Effector memory CD8-positive, alpha-beta T cell (primary cell): ENCODE data around the gene PLA2G3.

Experiments used
- ATAC-seq: fragments of 150-1000 bp; cut with Tn5 transposase; replicated peaks from 2 replicates; pipeline ENCODE4 v1.10.0; 2021; ENCODE audit warnings: mild to moderate bottlenecking, moderate library complexity
- DNase-seq, 3 experiments: peaks; one replicate each; pipeline ENCODE4 v3.0.0; 2021
- H3K27ac Mint-ChIP-seq, 2 donors: one replicate each; pipeline ENCODE4 v1.8.0; 2022; ENCODE audit warnings: mild to moderate bottlenecking in 2 of 2, mixed read lengths in 2 of 2, moderate library complexity in 2 of 2
- H3K27me3 Mint-ChIP-seq, 2 donors: one replicate each; pipeline ENCODE4 v1.8.0; 2022; ENCODE audit warnings: mixed read lengths in 2 of 2
- H3K36me3 Mint-ChIP-seq: one replicate; pipeline ENCODE4 v1.8.0; 2022; ENCODE audit warnings: mild to moderate bottlenecking, moderate library complexity, mixed read lengths; ENCODE audit not compliant: insufficient read depth
- H3K4me1 Mint-ChIP-seq, 2 donors: one replicate each; pipeline ENCODE4 v1.8.0; 2022; ENCODE audit warnings: low read depth in 2 of 2, mixed read lengths in 2 of 2
- H3K4me3 Mint-ChIP-seq, 2 donors: one replicate each; pipeline ENCODE4 v1.8.0; 2022; ENCODE audit warnings: mild to moderate bottlenecking in 2 of 2, mixed read lengths in 2 of 2, moderate library complexity in 2 of 2
- H3K9me3 Mint-ChIP-seq, 2 donors: one replicate each; pipeline ENCODE4 v1.8.0; 2022; ENCODE audit warnings: mixed read lengths in 2 of 2

The PLA2G3 gene

DNA sequence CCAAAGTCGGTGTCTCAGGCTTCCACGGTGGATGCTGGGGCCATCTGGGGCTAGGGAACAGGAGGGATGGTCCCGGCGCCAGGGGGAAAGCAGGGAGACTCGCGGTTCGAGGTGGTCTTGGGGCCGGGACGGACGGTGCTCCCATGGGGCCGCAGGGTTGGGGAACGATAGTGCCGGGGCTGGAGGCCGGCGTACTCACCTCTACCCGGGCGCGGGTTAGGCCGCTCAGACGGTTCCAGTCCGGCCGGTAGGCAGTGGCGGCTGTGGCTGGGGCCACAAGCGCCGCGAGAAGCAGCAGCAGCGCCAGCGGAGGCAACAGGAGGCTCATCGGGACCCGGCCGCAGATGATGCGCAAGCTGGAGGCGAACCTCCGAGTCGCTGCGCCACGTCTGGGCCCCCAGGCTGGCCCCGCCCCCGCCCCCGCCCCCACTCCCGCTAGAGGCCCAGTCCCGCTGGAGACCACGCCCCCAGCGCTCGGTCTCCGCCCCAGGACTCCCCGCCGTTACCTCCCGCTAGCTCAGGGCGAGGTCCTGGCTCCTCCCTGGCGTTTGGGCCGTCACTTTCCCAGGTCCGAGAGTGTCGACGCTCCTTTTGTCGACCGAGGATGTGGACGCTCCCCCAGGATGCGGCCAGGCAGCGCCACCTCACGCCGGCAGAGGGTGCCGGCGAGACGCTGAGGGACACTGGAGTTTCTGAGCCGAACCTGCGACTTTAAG lies 33.0 kb downstream of the PLA2G3 start, which contains the start of gene SELENOM:
Gene SELENOM, minus strand, starts transcription at position 391 of the 716 bp plus-strand sequence. Its CDS starts 63 bp downstream, at position 328.
- peaks cover 22 to 23% of the 10 kb centered on the region in 2 donors for H3K4me1 Mint-ChIP-seq
- H3K4me3 Mint-ChIP-seq: peak within 1 kb of the TSS; percentile 92 to 96
- peak; percentile 77 to 80 (median 80) for DNase-seq
- ATAC-seq: peak; percentile 88
- H3K9me3 Mint-ChIP-seq: no peaks in the 10 kb centered on the region
- H3K36me3 Mint-ChIP-seq: peaks cover 9% of the 10 kb centered on the region
- H3K27me3 Mint-ChIP-seq: no peaks in the 10 kb centered on the region
- H3K27ac Mint-ChIP-seq: peak within 1 kb of the TSS; percentile 92 to 93

DNA sequence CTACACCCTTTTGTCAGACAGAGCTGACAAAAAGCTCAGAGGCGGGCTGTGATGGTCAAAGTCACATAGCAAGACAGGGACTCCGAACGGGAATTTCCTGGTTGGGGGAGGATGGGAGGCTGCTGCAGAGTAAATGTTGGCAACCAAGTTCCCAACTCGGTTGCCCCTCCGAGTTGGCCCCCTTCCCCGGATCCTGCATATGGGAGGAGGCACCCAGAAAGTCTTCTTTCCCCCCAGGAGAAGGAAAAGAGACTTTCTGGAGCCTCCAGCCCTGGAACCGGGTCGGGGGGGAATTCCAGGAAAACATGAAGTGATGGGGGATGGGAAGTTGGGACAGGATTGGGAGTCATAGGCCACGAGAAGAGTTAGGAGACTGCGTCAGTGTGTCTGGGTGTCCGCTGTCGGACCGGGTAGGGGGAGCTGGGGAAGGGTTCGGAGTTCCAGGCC lies 33.6 kb downstream of the PLA2G3 start:
- DNase-seq: no peak
- no peak for ATAC-seq
- peak overlapping the region; percentile 92 to 96 for H3K4me3 Mint-ChIP-seq
- H3K9me3 Mint-ChIP-seq: no peaks in the 10 kb centered on the region
- no peaks in the 10 kb centered on the region for H3K27me3 Mint-ChIP-seq
- H3K36me3 Mint-ChIP-seq: peaks cover 9% of the 10 kb centered on the region
- H3K27ac Mint-ChIP-seq: peak overlapping the region; percentile 92 to 93
- peaks cover 22 to 23% of the 10 kb centered on the region in 2 donors for H3K4me1 Mint-ChIP-seq

DNA sequence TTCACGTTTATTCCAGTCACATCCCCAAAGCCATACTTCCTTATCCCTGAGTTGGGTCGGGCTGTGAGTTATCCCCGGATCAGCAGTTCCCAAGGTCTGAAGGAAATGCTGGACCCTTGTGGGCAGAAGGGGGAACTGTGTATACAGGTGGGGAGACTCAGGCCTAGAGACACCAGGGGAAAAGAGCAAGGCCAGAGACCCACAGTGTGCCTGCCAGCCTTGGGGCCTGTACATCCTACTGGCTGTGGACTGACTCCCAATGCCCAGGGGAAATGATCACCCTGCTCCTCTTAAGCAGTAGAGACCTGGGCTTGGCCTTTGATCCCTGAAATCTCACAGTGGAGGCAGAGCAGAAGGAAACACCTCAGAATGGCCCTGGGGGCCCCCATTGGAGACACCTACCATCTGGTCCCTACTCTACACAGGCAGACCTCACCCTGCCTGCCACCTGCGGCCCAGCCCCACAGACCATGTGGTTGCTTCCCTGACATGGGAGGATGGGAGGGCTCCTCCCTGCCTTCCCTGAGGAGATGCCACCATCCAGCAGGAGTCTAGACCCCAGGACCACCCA lies 34.2 kb downstream of the PLA2G3 start:
- Mint-ChIP-seq H3K4me1 (peaks cover 22 to 23% of the 10 kb centered on the region in 2 donors), H3K27me3 (no peaks in the 10 kb centered on the region), H3K27ac (no peak overlapping the region), H3K4me3 (peak overlapping the region; percentile 92 to 96), H3K9me3 (no peaks in the 10 kb centered on the region), H3K36me3 (peaks cover 9% of the 10 kb centered on the region)
- ATAC-seq (no peak), DNase-seq (no peak)

DNA sequence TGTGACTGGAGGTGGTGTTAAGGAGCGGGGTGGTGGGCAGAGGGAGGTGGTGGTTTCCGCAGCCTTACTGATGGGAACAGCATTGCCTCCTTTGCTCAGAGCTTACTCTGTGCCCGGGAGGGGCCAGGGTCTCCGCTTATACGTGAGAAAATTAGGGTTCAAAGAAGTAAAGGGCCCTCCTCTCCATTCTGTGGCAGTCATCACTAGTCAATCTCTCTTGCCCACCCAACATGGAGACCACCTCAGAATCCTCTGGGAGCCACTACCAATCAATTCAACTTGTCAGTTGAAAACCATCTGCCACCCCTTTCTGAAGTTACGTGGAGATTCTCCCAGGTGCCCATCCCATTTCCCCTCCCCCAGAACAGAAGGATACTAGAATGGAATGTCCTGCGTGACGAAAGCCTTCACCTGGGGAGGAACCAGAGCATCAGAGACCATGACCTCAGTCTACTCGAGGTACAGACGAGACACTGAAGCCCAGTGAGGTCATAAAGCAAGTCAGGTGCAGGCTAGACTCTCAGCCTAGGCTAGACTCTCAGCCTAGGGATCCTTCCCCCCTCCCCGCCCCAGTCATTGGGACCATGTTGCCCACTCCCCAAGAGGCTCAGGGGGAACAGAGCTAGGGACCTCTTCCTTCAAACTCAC lies 34.9 kb downstream of the PLA2G3 start:
- DNase-seq (no peak), ATAC-seq (no peak)
- Mint-ChIP-seq H3K27me3 (no peaks in the 10 kb centered on the region), H3K9me3 (no peaks in the 10 kb centered on the region), H3K27ac (no peak overlapping the region), H3K36me3 (peaks cover 9% of the 10 kb centered on the region), H3K4me3 (peak overlapping the region in 1 of 2 donors; percentile 96), H3K4me1 (peaks cover 22 to 23% of the 10 kb centered on the region in 2 donors)

- peaks cover 11% of the 10 kb centered on the region for H3K36me3 Mint-ChIP-seq
- no peaks in the 10 kb centered on the region for H3K27me3 Mint-ChIP-seq
- peaks cover 22 to 23% of the 10 kb centered on the region in 2 donors for H3K4me1 Mint-ChIP-seq
- DNase-seq: no peak
- no peak overlapping the region for H3K27ac Mint-ChIP-seq
- H3K4me3 Mint-ChIP-seq: no peak overlapping the region
- no peak for ATAC-seq
- H3K9me3 Mint-ChIP-seq: no peaks in the 10 kb centered on the region
Measured at GRCh38 chr22:31104869-31105268, 35.4 kb downstream of the PLA2G3 start.

GRCh38 chr22:31103899-31104694 lies 36.2 kb downstream of the PLA2G3 start:
- DNase-seq: no peak
- peaks cover 22 to 23% of the 10 kb centered on the region in 2 donors for H3K4me1 Mint-ChIP-seq

GRCh38 chr22:31103111-31103510 lies 37.2 kb downstream of the PLA2G3 start:
- DNase-seq (no peak), ATAC-seq (no peak)
- no peaks in the 10 kb centered on the region for H3K9me3 Mint-ChIP-seq
- H3K4me1 Mint-ChIP-seq: peaks cover 21 to 23% of the 10 kb centered on the region in 2 donors
- H3K4me3 Mint-ChIP-seq: no peak overlapping the region
- peaks cover 11% of the 10 kb centered on the region for H3K36me3 Mint-ChIP-seq
- H3K27ac Mint-ChIP-seq: peak overlapping the region in 1 of 2 donors; percentile 23
- no peaks in the 10 kb centered on the region for H3K27me3 Mint-ChIP-seq

More at GRCh38 chr22:31103899-31104694, 36.2 kb downstream of the PLA2G3 start:
- no peaks in the 10 kb centered on the region for H3K9me3 Mint-ChIP-seq
- ATAC-seq: no peak
- no peak overlapping the region for H3K4me3 Mint-ChIP-seq
- H3K36me3 Mint-ChIP-seq: peaks cover 11% of the 10 kb centered on the region
- H3K27me3 Mint-ChIP-seq: no peaks in the 10 kb centered on the region
- H3K27ac Mint-ChIP-seq: no peak overlapping the region

DNA sequence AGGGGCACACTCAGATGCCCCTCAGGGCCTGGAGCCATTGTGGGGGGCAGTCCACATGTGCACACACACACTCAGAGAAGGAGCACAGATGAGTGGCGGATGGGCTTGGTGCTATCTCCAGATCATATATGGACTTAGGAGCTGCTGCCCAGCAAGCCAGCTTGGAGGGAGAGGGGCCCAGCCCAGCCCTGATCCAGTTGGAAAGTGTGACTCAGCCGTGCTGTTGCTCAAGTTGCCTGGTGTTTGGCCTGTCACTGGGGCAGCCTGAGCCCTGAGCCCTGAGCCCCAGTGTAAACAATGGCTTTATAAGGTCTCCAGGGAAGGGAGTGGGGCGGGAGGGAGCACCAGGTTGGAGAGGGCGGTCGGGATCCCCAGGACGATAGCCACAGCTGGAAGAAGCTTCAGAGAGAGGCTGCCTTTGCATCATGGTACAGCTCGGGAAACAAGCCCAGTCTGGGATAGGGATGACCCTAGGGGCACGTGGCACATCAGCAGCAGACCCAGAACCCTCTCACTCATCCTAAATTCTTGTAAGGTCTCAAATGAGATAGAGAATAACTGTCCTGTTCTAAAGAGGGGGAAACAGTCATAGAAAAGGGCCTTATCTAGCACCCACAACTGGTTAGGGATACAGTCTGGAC lies 37.7 kb downstream of the PLA2G3 start:
- no peaks in the 10 kb centered on the region for H3K9me3 Mint-ChIP-seq
- H3K4me3 Mint-ChIP-seq: no peak overlapping the region
- ATAC-seq: no peak
- peaks cover 16 to 19% of the 10 kb centered on the region in 2 donors for H3K4me1 Mint-ChIP-seq
- no peak for DNase-seq
- peak overlapping the region in 1 of 2 donors; percentile 23 for H3K27ac Mint-ChIP-seq
- H3K27me3 Mint-ChIP-seq: no peaks in the 10 kb centered on the region
- peaks cover 11% of the 10 kb centered on the region for H3K36me3 Mint-ChIP-seq

DNA sequence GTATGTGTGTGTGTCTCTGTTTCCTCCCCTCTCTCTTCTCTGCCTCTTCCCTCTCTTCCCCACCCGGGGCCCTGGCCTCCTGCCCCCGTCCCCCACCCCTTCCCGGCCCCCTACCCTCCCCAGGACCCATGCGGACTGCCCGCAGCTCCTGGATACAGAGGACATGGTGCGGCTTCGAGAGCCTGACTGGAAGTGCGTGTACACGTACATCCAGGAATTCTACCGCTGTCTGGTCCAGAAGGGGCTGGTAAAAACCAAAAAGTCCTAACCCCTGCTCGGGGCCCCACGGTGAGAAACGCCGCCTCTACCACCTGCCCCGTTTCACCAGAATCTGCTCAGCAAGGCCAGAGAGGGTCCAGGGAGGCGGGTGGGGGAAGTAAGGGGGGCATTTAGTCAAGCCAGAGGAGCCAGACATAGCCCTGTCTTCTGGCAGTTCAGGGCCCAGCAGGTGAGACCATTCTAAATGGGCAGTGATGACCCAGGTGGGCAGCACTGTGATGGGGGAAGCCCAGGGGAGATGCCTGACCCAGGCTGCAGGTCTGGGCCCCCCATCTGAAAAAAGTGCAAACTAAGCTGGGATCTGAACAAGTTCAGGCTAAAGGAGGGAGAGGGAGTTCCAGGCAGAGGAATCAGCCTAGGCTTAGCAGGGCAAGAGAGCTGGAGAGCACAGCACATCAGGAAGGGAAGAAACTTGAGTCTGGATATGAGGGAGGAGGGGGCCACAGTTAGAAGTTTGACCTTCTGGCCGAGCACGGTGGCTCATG lies 39.4 kb downstream of the PLA2G3 start:
- Mint-ChIP-seq H3K27ac (no peak overlapping the region), H3K36me3 (peaks cover 3% of the 10 kb centered on the region), H3K9me3 (no peaks in the 10 kb centered on the region), H3K4me1 (peaks cover 2 to 4% of the 10 kb centered on the region in 2 donors), H3K4me3 (no peak overlapping the region), H3K27me3 (no peaks in the 10 kb centered on the region)
- ATAC-seq (no peak), DNase-seq (no peak)

- peaks cover 3% of the 10 kb centered on the region for H3K36me3 Mint-ChIP-seq
- no peak for DNase-seq
- H3K27ac Mint-ChIP-seq: no peak overlapping the region
- no peak overlapping the region for H3K4me3 Mint-ChIP-seq
- no peaks in the 10 kb centered on the region for H3K4me1 Mint-ChIP-seq
- no peak for ATAC-seq
- H3K9me3 Mint-ChIP-seq: no peaks in the 10 kb centered on the region
- H3K27me3 Mint-ChIP-seq: no peaks in the 10 kb centered on the region
Measured at GRCh38 chr22:31099841-31100761, 40.2 kb downstream of the PLA2G3 start.

DNA sequence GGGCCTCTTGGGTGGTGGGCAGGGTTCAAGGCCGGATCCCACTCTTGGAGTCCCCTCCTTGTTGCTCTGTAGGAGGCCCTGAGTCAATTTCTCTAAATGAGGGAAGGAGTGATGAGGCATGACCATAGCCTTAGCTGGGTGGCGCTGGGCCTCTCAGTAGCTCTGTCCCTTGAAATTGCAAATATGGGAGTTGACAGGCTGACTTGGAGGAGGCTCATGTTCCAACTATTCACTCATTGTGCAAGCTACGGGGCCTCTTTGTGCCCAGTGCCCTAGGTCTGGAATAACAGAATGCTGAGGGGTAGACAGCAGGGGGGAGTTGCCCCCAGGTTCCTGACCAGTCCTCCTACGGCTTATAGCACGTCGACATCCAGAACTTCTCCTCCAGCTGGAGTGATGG lies 40.9 kb downstream of the PLA2G3 start:
- no peaks in the 10 kb centered on the region for H3K9me3 Mint-ChIP-seq
- no peaks in the 10 kb centered on the region for H3K4me1 Mint-ChIP-seq
- peaks cover 3% of the 10 kb centered on the region for H3K36me3 Mint-ChIP-seq
- H3K27ac Mint-ChIP-seq: no peak overlapping the region
- no peak for ATAC-seq
- no peak overlapping the region for H3K4me3 Mint-ChIP-seq
- DNase-seq: no peak
- H3K27me3 Mint-ChIP-seq: no peaks in the 10 kb centered on the region
